Bladder microvascular endothelial cell (primary cell): ENCODE measurements around the gene PIGBOS1. TPM values are rescaled to one million over a fixed set of nuclear protein-coding genes. Genes with fewer than 3 reads are reported as not detected.

Experiments used
- total RNA-seq: library from RNA; depleted of rRNA; stranded (reverse); fragments of >200 nt; gene quantifications from 2 replicates; pipeline ENCODE4 v1.2.3, GENCODE V29; 2014

Gene PIGBOS1, protein sequence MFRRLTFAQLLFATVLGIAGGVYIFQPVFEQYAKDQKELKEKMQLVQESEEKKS
- total RNA-seq, result 5.0 and 5.3 TPM in 2 replicates

GRCh38 chr15:55318588-55319494 lies at the start of gene PIGBOS1, which contains the start of gene PIGB:
Gene PIGBOS1, minus strand, starts transcription at chr15:55319123. Its CDS starts 1,331 bp downstream, at chr15:55317792.
Gene PIGB, plus strand, starts transcription at chr15:55319222. Its CDS starts 29 bp downstream, at chr15:55319251.

DNA sequence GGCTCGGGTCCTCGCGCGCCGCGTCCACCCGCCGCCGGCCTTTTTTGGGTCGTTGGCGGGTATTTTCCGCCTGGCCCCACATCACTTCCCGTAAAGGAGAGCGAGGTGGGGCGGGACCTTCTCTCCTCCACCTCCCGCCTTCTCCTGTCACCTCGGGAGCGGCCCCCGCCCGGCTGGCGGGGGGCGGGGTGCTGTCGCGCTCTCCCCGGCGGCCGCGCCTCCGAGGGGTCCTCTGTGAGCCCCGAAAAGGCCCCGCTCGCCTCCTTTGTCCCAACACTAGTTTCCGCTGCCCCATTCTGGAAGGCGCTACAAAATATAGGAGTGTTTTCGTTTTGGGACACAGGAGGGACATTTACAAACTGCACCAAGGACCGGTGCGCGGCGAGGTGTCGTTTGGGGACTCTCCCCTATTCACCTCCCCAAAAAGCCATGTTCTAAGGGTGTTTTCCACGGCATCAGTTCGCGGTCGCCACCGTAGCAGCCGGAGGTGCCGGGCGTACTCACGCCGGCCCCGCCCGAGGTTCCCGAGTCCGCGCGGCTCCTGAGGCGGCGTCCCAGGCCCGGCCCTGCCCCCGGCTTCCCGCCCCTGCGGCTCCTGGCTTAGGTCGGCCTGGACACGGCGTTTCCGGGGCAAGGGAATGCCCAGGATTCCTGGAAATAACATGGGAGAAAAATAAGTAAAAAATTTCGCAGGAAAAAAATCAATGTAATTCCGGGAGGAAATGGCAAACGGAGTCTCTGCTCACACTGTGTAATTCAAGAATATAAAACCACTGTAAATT lies 29.0 kb downstream of the PIGBOS1 start, which contains the start of gene RAB27A:
Gene RAB27A, minus strand, starts transcription at position 68 of the 782 bp plus-strand sequence. CDS start 54,879 bp downstream, outside the sequence.

Other genes starting within 250 kb of the PIGBOS1 start
- gene RSL24D1, start 122.2 kb downstream of the PIGBOS1 start, total RNA-seq, result 45.0 and 55.3 TPM in 2 replicates
- gene RAB27A, start 29.3 kb downstream of the PIGBOS1 start, total RNA-seq, result 6.0 and 12.0 TPM in 2 replicates
- 4.4 and 9.9 TPM in 2 replicates for gene PIGB, start 99 bp upstream of the PIGBOS1 start, total RNA-seq
- gene CCPG1, start 89.2 kb upstream of the PIGBOS1 start, total RNA-seq, result 29.6 and 62.9 TPM in 2 replicates
- 0.32 and 1.2 TPM in 2 replicates for gene PIERCE2, start 89.4 kb upstream of the PIGBOS1 start, total RNA-seq
- gene DNAAF4, start 189.1 kb upstream of the PIGBOS1 start, total RNA-seq, result 1.1 and 2.3 TPM in 2 replicates